ENCODE results near the gene NR1H4.
"Not testable (repeated sequence)": the region's sequence is repeated elsewhere in the genome, so short reads cannot be mapped to it uniquely, and the experiment has no call there.

NR1H4 gene

GRCh38 chr12:100473050-100473715 is 483 bp upstream of the NR1H4 start:
- no peak for DNase-seq

GRCh38 chr12:100474617-100475016 is 951 bp downstream of the NR1H4 start:
- DNase-seq: no peak

DNA sequence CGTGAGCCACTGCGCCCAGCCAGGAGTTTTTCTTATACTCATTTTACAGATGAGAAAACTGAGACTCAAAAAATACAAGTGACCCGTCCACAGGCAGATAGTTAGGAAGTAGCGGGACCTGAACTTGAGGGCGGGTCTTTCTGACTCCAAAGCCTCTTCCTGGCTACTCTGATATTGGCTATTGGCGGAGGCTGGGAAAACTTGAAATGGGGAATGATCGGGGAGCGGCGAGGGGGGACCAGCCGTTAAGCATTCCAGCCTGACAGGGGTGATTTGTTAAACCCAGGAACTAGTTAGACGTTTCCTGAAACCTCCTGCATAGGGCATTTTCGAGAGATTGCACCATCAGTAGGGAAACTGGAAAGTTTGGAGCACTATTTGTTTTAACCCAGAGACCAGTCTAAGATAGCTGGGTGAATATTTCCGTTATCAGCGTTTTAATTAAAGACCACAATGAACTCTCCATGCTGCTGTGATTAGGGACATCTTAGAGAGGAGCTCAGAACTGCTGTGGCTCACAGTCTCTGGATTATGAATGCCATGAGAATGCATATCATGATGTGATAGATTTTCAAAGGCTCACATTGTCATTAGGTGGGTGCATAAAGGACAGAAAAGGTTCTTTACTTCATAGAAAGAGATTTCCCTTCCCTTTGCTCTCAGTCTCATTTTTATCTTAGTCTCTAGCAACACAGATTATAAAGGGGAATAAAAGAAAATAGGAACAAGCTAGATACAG is 2.5 kb downstream of the NR1H4 start:
- DNase-seq: no peak

- no peak for DNase-seq
These were observed 7.4 kb downstream of the NR1H4 start for GRCh38 chr12:100481021-100481420.

GRCh38 chr12:100484183-100484886 is 10.7 kb downstream of the NR1H4 start:
- no peak for DNase-seq

GRCh38 chr12:100484891-100485471 is 11.3 kb downstream of the NR1H4 start:
- DNase-seq: no peak

DNA sequence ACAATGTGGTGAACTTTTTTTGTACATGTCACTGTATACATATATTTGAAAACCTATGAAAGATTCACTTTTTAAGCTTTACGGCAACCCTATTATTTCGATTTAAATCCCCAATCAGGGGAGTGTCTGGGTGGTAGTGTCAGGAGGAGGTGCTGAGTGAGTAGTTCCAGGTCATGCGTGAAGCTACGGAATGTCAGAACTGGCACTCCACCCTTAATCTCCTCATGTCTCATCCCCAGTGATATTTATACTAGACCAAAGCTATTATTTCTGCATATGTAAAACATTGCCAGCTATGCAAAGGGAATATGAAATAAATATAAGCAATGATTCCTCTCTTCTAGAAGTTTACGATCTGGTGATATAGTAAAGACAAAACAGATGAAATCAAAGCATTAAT is 12.3 kb downstream of the NR1H4 start:
- DNase-seq: no peak

- DNase-seq: no peak
These were observed 15.7 kb downstream of the NR1H4 start for GRCh38 chr12:100489251-100489820.

GRCh38 chr12:100490056-100490455 is 16.4 kb downstream of the NR1H4 start:
- no peak for DNase-seq

GRCh38 chr12:100491104-100491503 is 17.4 kb downstream of the NR1H4 start:
- DNase-seq: no peak

- DNase-seq: no peak
These were observed 19.8 kb downstream of the NR1H4 start for GRCh38 chr12:100493396-100494012.

DNA sequence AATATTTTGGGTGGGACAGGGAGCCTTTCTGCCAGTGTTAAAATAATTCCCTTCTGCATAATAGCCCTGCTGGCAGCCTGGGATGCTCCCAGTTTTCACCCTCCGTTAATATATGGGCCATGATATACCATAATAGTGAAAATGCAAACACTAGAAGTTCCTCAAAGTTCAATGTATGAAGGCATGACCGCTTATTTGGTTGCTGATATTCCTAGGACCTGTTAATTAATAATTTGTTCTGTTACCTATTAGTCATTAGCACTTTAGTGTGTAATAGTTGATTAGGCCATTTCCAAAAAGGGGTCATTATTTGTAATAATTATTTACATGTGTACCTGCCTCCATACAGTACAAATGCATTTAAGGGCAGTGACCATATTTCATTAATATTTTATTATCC is 20.4 kb downstream of the NR1H4 start:
- no peak for DNase-seq

GRCh38 chr12:100494538-100494937 is 20.9 kb downstream of the NR1H4 start:
- no peak for DNase-seq

DNA sequence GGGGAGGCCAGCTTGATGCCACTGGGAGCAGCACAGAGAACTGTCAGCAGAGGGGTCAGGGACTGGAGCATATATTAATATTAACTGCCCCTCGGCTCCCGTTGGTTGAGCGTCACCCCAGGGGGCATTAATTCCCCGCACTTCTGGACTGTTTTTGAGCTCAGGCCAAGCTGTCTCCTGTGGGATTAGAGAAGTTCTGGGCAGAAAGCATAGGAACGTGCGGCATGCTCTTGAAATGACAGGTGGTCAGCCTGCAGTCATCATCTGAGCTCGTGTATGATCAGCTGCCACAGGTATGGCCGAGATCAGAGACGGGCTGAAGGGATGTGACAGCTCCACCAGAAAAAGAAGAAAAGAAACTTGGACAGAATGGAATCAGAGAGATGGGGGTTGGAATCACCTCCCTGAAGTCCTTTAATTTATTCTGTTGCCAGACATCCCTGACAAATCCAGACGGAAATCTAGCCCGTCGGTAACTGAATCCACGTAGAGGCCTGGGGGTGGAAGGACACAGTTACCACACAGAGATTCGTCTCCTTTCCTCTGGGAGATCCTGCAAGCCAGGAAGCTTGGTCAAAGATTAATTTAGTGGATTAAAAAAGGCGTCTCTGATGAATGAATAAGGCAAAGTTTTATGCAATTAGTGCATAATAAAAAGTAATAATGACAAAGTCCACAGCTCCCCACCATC is 23.6 kb downstream of the NR1H4 start:
- no peak for DNase-seq

DNA sequence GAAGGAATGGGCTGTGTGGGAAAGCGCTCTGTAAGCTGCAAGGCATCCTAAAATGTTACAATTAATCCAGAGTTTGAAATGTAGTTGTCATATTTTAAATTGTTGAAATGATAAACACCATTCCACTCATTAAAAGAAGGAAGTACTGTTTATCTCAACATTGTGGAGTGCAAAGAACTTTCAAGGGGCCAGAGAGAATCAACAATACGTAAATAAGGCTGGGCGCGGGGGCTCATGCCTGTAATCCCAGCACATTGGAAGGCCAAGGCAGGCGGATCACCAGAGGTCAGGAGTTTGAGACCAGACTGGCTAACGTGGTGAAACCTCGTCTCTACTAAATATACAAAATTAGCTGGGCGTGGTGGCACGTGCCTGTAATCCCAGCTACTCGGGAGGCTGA is 24.5 kb downstream of the NR1H4 start:
- no peak for DNase-seq

- DNase-seq: no peak
These were observed 25.8 kb downstream of the NR1H4 start for GRCh38 chr12:100499416-100499815.

DNA sequence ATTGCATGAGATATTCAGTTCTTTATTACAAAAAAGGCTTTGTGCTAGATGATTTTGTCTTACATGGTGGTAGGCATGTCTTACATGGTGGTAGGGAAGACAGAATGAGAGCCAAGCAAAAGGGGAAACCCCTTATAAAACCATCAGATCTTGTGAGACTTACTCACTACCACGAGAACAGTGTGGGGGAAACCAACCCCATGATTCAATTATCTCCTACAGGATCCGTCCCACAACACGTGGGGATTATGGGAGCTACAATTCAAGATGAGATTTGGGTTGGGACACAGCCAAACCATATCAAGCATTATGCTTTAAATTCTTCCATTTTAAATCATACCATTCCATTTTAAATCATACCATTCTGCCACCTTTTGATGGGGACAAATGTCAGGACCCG is 29.1 kb downstream of the NR1H4 start:
- not testable (repeated sequence) for DNase-seq

- no peak for DNase-seq
These were observed 29.6 kb downstream of the NR1H4 start for GRCh38 chr12:100503228-100503628.

- DNase-seq: no peak
These were observed 31.1 kb downstream of the NR1H4 start for GRCh38 chr12:100504804-100505203.

GRCh38 chr12:100508751-100509150 is 35.1 kb downstream of the NR1H4 start:
- no peak for DNase-seq

DNA sequence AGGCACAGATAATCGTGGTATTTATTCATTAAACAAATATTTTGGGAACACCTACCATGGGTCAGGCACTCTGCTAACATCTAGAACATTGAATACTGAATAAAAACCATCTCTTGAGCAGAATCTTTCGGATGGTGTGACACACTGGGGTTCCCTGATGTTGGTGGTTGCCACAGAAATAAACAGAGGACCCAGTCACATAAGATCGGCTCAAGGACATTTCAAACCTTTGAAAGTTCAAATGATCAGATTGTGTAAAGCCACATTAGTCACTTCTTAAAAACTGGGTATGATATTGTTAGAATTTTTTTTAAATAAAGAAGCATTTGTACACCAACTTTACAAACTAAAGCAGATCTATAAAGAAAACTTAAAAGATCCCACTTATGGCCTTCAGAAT is 39.0 kb downstream of the NR1H4 start:
- DNase-seq: no peak

- no peak for DNase-seq
These were observed 42.3 kb downstream of the NR1H4 start for GRCh38 chr12:100515968-100516367.
